CD4-positive, alpha-beta T cell treated with Interleukin-15 for 4 hours (primary cell): ENCODE results near the gene TMA7B.

ENCODE experiments used
- DNase-seq: peaks from one replicate; pipeline ENCODE4 v3.0.0-alpha.2; 2020; ENCODE audit warnings: low spot score

Gene TMA7B

DNA sequence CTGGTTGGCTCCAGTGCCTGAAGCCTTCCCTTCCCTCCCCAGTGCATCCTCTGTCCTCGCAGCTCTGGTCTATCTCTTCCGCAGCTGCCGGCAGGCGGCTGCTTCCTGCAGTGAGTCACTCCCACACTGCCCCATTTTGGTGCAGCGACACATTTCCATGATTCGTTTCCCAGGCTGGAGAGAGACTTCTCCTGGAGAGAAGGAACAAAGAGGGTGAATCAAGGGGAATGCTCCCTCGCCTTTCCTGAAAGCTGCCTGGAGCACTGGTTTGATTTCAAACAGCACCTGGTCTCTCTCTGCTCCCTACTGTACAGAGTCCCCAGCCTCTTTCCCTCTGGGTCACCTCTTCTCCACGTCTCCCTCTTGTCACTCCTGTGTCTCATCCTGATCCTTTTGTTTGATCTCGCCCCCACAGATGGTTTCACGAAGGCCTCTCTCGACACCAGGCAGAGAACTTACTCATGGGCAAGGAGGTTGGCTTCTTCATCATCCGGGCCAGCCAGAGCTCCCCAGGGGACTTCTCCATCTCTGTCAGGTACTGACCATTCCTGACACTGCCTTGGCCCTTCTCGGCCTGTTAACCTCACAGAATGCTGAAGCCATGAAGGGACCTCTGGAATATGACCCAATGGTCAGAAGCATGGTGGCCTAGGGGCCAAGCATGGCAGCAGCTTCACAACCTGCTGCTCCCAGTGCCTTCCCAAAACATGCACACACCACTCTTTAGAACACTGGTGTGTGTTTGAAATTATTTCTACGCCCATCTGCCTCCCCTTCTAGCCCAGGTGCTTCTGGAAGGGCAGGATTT is at the start of gene TMA7B:
TMA7B (plus strand) TSS at position 758 of the 808 bp plus-strand sequence. CDS start 3,978 bp downstream, outside the sequence.
- peak; percentile 31 for DNase-seq

DNA sequence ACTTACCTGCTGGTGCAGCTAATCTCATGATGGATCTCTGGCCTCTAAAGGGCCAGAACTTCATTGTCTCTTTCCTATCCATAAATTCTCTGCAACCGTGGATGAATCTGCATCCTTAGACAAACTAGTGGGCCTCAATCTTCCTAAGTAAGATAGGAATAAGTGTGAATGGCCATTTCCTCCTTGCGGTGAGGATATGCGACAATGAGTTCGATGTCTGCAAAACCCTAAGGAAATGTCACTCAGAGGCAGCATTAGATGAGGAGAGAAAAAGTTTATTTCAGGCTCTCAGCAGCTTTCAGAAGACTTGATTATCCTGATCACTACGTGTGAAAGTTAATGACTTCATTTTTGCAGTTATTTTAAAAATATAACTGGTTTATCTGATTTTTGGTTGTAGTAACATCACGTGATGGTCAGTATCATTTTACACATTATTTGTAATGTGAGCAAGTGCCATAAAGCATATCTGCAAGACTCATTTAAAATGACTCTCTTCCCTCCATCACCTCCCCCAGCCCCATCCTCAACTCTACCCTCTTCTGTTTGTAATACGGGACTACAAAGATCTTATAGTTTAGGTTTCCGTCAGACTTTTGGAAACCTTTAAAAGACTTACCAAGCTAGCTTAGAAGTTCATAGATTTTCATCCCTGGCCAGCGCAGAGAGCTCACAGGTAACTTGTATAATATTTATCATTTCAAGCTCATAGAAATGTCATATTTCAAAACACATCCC is 49.2 kb upstream of the TMA7B start:
- DNase-seq, result no peak

DNA sequence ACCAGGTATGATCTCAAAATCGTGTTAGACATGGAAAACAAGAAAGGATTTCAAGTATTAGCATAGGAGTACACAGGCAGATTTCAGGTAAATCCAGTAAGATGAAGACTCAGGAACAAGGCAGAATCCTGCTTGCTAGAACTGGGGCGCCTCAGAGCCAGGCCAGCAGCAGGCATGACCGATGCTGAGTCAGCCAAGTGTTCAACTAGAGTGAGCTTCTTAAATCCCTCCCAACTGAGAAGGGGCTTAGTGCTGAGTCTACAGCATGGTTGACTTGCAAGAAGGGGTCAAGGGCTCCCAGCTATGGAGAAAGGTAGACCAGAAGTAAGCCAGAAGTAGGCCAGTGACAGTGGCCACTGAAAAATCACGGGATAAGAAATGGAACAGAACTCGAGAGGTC is 46.9 kb upstream of the TMA7B start:
- no peak for DNase-seq

DNA sequence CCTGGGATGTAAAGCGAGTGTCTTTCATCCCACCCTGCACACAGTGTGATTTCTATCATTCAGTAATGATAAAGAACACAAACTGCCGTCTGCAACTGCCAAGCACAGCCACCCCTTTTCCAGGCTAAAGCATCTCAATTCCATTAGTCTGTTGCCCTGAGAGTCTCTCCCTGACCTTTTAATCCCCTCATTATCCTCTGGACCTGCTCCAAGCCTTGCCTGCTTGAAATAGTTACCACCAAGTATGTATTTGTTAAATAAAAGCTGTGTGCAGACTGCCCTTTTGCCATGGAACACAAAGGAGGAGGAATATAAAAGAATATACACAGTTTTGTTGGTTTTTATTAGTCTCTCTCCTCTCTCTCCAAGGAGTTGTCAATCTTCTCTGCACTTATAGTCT is 46.3 kb upstream of the TMA7B start:
- DNase-seq, result no peak

GRCh38 chr22:39914584-39914983 is 45.6 kb upstream of the TMA7B start:
- DNase-seq, result no peak

GRCh38 chr22:39915295-39915726 is 44.9 kb upstream of the TMA7B start:
- DNase-seq, result no peak

- DNase-seq, result no peak
These were observed 43.7 kb upstream of the TMA7B start for GRCh38 chr22:39916496-39916895.

- no peak for DNase-seq
These were observed 43.0 kb upstream of the TMA7B start for GRCh38 chr22:39917197-39917643.

GRCh38 chr22:39917776-39918495 is 42.3 kb upstream of the TMA7B start:
- DNase-seq, result peak; percentile 62

GRCh38 chr22:39920134-39920743 is 40.0 kb upstream of the TMA7B start:
- peak; percentile 89 for DNase-seq

GRCh38 chr22:39923696-39924095 is 36.5 kb upstream of the TMA7B start:
- no peak for DNase-seq

DNA sequence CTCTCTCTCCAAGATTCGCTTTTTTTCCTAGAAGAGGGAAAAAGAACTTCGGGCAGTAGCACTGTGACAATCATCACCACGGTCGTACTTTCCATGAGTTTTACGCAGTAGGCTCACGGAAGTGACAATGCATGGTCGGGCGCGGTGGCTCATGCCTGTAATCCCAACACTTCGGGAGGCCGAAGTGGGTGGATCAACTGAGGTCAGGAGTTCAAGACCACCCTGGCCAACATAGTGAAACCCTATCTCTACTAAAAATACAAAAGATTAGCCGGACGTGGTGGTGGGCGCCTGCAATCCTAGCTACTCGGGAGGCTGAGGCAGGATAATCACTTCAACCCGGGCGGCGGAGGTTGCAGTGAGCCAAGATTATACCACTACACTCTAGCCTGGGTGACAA is 35.9 kb upstream of the TMA7B start:
- no peak for DNase-seq

GRCh38 chr22:39925273-39925672 is 34.9 kb upstream of the TMA7B start:
- no peak for DNase-seq

DNA sequence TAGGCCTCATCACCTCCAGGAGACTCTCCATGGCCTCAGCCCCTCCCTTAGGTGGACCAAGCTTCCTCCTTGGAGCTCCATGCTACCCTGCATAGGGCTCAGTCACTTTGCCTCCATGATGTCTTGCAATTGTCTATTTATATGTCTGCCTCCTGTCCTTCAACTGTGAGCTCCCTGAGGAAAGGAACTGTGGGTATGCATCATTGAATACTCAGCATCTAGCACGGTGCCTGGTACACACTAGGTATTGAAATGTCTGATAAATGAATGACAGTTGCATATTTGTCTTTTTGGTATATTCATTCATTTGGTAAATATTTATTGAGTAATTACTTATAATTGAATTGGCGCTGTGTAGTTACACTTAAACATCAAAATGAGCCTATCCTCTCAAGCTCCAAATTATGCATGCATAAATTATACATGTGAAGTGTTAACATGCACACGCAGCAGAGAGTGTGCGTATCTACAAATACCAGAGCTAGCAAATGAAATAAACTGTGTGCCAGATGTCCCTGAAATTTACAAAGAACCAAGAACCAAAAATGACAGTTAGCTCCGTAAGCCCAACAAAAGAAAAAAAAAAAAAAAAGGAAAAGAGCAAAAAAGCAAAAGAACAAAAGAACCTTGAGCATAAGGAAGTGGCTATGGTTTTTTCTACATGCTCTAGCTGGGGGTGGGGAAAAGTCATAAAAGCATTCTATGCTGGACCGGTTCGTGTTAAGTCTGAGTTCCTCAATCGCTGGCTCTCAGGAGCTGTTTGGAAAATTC is 34.1 kb upstream of the TMA7B start:
- DNase-seq, result no peak

DNA sequence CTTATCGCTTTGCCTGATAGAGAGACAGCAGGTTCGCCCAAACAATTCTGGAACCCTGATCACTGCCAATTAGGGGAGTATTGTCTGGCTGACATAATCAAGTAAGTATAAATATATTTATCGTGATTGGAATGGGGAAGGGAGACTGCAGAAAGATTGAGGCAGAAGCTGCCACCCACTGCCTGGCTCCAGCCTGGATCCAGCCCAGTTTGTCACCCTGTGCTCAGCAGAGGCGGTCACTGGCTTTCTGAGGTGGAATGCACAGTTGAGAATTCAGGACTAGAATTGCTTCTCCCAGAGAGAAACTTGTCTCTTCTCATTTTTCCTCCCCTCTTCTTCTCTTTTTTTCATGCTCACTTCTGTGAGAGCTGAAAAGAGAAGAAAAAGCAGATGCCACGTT is 33.4 kb upstream of the TMA7B start:
- no peak for DNase-seq

DNA sequence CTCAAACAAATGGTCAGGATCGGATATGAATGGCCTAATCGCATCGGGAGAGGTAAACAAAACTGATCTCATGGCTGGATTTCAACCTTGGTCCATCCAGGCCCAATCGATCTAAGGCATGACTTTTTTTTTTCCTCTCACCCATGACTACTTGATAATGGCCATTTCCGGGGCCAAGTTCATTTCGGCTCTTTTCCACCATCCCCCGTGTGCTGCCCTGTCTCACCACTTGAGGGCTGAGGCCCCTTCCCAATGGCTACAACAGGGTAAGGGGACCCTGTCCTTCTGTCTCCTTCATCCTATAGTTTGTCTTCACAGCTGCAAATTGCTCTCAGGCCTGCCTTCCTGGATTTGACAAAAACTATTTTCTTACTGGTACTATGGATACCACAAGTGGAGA is 32.7 kb upstream of the TMA7B start:
- DNase-seq, result no peak

DNA sequence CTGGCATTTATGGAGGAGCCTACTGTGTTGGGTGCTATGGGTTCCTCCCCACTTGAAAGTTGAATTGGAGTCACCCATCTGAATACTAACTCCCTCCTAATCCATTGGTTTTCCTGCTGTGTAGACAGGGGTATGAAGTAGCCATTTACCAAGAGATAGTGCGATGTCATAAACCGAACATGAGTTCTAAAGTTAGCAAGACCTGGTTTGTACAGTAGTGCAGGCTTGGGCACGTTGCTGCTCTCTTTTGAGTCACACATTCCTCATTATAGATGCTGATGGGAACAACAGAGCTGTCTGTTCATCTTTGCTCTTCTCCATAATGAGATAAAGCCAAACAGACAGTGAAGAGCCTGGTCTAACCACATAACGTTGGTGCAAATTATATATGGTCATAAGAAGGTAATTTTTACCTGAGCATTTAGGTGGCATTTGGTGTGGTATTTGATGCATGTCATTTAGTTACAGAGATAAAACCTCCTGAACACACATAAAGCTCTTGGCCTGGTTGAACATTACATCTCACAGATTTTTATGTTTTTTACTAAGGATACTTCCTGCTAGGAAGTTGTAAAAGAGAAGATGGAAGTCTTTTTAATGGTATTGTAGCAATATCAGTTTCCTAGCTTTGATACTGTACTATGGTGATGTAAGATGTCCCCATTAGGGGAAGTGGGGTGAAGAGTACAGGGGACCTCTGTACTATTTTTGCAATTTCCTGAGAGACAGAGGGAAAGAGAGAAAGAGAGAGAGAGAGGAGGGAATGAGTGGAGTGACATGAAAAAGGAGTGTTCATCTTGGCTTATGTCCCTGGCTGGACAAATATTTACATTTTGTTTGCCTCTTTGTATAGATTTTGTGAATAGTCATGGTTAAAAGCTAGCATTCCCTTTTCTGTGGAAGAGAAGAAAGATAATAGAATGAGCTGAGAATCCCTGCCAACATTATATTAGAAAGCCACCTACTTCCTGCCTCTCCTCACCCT is 31.4 kb upstream of the TMA7B start:
- no peak for DNase-seq

GRCh38 chr22:39931251-39931650 is 28.9 kb upstream of the TMA7B start:
- DNase-seq, result peak; percentile 46

- no peak for DNase-seq
These were observed 28.0 kb upstream of the TMA7B start for GRCh38 chr22:39932166-39932565.
